Activated gamma-delta T cell treated with anti-CD3 and anti-CD28 coated beads, Interleukin-2, amount 50 U/mL, for 16 hours (primary cell): Measurements from ENCODE around the gene CMTM8.

Experiments used
- DNase-seq: peaks from one replicate; pipeline ENCODE4 v3.0.0-alpha.2; 2020; ENCODE audit warnings: low read depth

Gene CMTM8

GRCh38 chr3:32340039-32340438 is 101.6 kb downstream of the CMTM8 start:
- no peak for DNase-seq

GRCh38 chr3:32340611-32341365 is 102.3 kb downstream of the CMTM8 start:
- no peak for DNase-seq

GRCh38 chr3:32347343-32348125 is 109.1 kb downstream of the CMTM8 start:
- no peak for DNase-seq

GRCh38 chr3:32349184-32349583 is 110.7 kb downstream of the CMTM8 start:
- no peak for DNase-seq

- no peak for DNase-seq
Measured at GRCh38 chr3:32352563-32352962, 114.1 kb downstream of the CMTM8 start.

- no peak for DNase-seq
Measured at GRCh38 chr3:32353351-32353750, 114.9 kb downstream of the CMTM8 start.

- DNase-seq, result no peak
Measured at GRCh38 chr3:32354362-32354778, 115.9 kb downstream of the CMTM8 start.

GRCh38 chr3:32355751-32356291 is 117.3 kb downstream of the CMTM8 start:
- no peak for DNase-seq

DNA sequence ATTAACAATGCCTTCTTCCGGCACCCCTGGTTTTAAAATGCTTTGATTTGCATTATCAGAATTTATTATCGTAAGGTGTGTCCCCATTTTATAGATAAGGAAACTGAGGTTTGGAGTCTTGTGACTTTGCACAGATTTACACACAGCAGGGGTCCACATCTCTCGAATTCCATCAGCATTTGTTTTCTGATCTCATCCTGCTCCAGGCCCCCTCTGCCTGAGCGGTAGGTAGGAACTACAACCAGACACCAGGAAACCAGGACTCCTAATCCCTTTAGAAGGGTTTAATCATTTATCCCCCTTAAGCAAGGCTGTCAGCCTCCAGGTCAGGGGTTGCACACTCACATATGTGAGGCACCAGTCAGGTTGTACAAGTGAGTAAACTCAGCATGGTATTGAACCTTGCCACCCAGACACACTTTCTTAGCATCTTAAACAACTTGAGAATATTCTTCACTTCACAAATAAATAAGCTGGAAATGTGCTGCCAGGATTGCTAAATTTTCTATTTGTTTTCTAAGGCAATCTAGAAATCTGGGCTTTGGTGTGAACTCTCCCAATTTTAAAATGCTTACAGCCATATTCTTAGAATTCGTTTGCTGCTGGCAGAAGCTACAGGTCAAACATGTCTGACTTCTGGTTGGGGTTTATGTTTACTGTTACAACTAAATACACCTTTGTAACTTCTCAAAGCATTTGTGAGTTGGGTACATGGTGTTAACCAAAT is 121.4 kb downstream of the CMTM8 start:
- no peak for DNase-seq

- no peak for DNase-seq
Measured at GRCh38 chr3:32360493-32360827, 122.0 kb downstream of the CMTM8 start.

DNA sequence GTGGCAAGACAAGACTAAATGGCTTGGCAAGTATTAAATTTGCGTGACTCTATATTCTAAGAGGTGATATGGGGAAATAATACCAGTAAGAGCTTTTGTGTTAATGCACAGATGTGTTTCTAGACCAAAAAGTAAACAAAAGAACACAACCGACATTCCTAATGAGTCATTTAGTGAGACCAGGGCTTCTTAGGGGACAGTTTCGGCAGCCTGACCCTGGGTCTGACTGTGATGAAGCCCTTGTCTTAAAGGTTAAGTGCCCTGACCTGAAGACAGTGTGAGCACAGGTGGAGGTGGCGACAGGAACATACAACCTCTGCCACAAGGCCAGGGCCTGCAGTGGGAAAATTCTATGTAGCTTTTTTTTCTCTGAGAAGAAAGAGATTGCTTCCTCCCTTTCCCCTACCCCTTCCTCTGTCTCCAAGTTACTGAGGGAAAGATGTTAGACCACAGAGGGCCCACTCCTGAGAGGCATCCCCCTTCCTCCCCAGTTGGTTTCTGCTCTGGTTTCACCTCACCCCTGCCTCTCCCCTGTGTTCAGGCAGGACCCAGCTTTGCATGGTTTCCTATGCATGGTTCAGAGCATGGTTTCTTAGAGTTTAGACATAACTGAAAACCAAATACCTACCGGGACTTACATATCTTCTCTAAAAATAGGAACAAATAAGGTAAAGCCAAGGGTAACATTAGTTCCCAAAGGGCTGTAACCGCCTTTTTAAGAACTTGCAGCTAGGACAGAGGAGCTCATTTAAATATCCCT is 128.3 kb downstream of the CMTM8 start:
- DNase-seq, result no peak

DNA sequence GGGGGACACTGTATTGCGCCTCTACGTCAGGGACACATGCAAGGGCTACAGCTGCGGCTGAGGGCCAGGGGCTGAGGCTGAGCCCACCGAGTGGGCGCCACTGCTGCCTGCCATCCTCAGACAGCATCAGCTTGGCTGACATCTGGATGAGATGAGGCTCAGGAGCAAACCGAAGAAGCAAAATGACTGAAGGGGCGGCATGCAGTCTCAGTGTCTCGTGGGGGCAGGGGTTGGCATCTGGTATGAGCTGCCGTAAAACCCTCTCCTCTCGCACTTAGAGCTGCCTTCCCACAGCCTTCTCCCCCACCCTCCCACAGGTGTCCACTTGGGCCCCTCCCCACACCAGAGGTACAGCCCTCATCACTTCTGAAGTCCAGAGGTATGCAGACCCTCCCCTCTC is 129.0 kb downstream of the CMTM8 start:
- DNase-seq, result no peak

GRCh38 chr3:32371461-32372212 is 133.2 kb downstream of the CMTM8 start:
- DNase-seq, result no peak

GRCh38 chr3:32372213-32372490 is 133.7 kb downstream of the CMTM8 start:
- DNase-seq, result no peak

DNA sequence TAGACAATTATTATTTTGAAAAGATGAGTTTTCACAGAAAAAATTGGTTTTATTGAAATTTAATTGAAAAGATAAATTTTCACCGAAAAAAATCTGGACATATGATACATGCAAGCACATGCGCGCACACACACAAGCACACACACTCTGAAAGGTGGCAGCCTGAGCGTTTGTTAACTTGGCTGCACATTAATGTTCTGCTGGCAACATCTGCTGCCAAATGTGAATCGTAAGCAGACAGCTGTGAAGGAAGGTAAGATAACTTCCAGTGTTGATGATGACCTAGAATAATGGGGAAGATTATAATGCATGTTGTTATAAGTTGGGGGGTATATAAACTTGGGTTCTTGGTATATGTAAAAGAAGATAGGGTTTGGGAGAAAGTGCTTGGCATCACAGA is 134.8 kb downstream of the CMTM8 start:
- no peak for DNase-seq

GRCh38 chr3:32373844-32374243 is 135.4 kb downstream of the CMTM8 start:
- DNase-seq, result no peak

GRCh38 chr3:32374788-32375595 is 136.5 kb downstream of the CMTM8 start:
- peak; percentile 57 for DNase-seq

- DNase-seq, result no peak
Measured at GRCh38 chr3:32375596-32375930, 137.1 kb downstream of the CMTM8 start.

GRCh38 chr3:32376115-32376514 is 137.6 kb downstream of the CMTM8 start:
- no peak for DNase-seq

GRCh38 chr3:32379831-32380500 is 141.5 kb downstream of the CMTM8 start:
- DNase-seq, result no peak
